HG02981 (cell line): ENCODE measurements around the gene MYRIP.

ENCODE experiments used
- ATAC-seq: cut with Tn5 transposase; IDR thresholded peaks from one replicate; pipeline ENCODE4 v1.9.1; 2021; ENCODE audit warnings: mild to moderate bottlenecking, moderate library complexity; ENCODE audit not compliant: unreplicated experiment

MYRIP gene

DNA sequence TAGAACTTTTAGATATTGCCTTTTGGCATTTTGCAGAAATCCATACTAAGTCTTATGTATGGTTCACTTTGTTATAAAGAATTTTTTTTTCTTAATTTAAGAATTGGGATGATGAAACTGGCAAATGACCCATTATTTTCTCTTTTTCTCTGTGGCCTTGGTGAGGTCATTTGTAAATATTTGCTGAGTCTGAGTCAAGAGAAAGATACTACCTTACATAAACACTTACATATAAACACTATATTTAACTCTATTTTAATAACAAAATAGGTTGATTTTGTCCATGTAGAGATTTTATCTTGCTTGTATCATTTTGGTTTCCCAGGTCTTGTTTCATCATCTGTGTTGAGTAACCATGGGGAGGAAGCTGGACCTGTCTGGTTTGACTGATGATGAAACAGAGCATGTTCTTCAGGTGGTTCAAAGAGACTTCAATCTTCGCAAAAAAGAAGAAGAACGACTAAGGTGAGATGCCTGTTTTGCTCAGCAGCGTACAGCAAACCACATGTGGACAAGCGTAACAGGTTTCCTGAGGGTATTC lies 91.1 kb downstream of the MYRIP start:
- ATAC-seq: no peak

DNA sequence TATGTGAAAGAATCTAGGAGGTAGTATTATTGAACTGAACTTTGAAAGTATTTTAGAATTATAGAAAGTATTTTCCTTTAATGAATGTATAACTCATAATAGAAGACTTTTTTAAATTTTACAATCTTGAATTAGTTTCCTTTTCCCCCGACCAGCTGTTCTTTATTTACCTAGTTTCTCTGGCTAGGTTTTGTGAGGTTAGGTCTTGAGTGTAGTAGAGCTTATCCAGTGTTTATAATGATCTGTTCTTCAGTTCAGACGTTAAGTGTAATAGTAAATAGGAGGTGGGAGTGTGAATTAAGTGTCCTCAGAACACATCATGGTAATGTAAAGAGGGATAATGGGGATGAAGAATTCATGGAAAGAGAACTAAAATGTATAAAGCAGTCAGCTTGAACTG lies 93.8 kb downstream of the MYRIP start:
- no peak for ATAC-seq

DNA sequence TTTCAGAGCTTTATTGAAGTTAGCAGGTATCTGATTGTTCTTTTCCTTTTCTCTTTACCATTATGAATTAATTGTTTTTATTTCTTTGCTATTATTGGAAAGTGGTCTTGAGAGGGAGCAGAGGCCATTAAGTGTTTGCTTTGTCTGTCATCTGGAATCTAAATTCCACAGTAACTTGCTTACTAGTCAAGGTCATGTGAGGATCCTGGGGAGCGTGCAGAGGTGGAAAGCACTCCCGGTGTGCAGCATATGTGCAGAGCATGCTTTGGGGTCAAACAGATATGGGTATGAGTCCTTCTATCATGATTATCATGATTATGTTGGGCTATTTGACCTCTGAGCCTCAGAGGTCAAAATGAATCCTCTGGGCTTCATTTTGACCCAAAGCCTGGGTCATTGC lies 96.4 kb downstream of the MYRIP start:
- ATAC-seq: no peak

DNA sequence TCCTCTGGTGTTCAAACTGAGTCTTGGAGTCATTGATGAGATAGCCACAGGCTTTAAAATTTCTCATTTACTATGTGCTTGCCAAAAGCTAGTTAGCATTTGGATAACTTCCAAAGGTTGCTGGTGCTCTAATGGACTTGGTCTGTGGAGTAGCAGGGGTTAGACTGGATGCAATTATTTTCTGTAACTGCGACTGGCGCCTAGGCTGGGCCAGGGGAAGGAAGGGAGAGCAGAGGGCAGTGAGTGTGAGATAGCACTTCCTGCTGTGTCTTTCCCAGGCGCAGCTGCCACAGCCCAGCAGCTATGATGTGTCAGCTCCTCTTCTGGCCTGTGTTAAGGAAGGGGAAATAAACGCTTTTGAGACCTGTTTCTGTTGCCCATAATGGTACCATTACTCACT lies 98.6 kb downstream of the MYRIP start:
- ATAC-seq: no peak

DNA sequence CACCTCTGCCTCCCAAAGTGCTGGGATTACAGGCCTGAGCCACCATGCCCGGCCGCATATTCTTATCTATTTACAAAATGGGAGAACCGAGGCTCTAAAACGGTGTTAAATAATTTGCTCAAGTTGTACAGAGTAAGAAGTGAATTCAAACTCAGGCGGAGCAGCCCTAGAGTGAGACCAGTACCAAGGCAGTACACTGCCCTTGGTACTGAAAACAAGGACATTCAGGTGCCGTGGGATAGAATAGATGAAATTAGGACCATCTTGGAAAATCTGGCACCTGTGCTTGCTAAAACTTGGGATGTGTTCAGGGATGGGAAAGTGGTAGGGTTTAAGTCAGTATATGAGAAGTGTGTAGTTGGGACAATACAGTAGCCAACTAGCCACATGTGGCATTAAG lies 100.7 kb downstream of the MYRIP start:
- no peak for ATAC-seq

DNA sequence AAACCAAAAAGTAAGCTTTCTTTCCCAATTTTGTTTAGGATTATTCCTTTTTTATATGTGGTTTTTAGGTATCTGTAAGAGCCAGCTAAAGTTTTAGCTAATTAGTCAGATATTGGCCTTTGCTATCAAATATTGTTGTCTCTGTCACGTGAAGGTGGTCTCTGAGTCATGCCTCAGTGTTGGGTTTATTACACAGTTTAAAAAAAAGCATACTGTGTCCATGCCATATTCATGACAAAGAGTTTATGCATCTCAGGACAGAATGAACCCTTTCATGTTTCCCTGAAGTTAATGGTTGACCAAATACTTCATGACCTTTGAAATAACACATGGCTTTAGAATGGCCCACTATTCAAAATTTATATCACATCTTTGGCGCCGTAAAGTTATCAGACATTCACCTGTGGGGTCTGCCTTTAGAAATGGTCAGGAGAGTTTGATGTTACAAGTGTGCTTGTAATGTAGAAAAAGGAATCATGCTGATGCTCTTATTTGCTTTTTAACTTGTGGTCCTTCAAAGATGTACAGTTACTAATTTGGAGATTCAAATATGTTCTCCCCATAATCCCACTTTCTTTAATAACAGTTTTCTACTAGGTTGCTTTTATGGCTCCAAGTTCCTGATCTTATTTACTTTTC lies 101.5 kb downstream of the MYRIP start:
- ATAC-seq: no peak

DNA sequence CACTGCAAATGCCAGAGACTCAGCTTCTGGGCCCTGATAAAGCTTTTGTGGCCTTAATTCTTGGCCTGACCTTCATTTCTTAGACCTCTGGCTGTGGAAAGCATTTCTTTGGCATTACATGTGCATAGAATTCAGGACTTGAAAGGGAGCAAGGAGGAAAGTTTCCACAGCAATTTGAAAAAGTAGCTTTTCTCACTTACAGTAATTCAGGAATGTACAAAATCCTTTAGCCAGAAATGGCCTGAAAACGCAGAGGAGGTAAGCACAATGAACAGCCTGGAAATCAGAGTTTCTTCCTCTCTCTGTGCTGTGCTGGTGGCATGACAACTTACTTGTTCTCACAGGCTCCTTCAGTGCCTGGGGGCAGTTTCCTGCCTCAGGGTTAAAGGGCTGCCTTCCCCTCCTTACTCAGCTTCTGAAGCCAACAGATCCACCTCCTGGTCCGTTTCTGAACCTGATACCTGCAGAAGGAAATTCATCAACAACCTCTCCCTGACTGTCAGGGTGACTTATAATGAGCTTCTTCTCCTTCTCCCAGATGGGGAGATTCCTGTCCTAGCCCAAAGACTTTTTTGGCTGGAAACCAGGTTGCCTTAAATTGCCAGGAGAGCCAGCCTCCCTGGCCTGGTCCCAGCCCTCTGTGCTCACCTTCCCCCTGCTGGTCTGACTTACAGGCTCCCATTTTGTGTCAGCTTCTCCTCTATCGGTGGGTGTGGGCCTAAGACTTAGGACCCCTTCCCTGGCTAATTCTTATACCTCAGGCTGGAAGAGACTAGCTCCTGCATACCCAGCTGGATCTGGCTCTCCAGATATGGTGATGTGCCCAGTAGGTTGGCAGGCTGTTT lies 102.3 kb downstream of the MYRIP start:
- ATAC-seq: no peak

DNA sequence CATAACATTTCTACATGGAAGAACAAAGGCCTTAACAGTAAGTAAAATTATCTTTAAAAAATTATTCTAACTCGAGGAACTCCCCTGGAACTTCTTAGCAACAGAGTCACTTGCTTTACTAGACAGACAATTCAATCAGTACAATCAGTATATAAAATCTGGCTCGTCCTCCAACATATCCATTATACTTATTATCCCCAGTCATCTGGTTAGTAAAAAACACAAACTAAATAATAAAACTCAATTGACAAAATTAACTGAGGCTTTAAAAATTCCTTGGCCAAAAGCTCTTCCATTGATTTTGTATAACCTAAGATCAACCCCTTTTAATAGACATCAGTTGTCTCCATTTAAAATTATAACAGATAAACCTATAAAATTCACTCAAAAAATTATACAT lies 105.6 kb downstream of the MYRIP start:
- ATAC-seq: no peak

DNA sequence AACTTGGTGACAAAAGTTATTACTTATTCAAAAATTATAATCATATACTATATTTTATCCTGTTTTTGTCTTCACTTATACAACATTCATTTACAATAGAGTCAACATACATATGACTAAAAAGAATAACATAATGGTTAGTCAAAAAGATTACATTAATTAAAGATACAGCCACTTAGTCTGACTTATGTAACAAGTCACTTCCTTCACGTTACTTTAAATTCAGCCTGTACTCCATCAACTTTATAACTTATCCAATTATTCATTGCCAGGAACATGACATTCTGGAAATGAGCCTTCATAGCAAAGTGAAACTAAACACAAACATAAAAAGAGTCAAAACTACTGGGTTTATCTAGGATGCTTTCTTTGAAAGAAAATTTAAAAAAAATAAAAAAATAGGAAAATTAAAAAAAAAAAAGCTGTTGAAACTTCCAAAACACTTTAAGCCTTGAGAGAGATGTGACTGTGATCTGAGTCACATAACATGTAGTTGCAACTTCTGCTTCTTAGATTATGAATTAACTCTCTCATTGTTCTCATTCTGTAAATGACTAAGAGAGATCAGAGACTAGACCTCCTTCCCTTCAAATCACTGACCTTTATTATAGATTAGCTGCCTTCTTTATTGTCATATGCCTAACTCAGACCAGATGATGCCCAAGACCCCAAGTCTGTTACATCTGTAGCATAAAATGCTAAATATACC lies 107.8 kb downstream of the MYRIP start:
- ATAC-seq: peak; percentile 92

DNA sequence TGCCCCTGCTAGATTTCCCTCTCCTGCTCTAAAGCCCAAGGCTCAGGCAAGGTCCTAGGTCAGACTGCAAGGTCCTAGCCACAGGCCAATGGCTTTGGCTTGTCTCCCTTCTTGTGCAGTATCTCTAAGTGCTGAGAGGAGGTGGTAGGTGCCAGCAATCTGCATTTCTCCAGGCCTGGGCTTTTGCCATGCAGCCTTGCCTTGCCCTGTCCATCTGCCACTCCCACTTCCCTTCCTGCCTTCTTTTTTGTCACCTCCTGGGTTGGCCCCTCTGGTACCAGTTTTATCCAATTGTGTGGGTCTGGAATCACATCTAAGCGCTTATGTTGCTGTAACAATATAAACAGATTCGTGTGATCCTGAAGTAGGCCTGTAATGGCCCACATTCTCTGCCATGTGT lies 109.9 kb downstream of the MYRIP start:
- no peak for ATAC-seq

DNA sequence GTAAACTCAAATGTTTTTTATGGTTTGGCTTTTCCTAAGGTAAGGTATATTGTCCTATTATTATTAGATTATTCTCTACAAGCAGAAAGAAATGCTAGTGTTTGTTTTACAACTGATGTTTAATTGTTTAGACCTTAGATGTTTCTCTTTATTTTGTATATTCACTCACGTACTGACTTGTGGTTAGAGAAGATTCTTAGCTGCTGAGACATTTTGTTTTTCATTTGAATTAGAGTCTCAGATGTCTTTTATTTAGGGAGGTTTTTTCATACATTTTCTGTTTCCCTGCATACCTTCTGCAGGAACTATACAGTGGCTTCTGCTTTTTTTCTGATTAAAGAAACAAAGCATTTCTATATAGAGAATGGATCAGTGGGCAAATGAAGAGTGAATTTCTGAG lies 110.9 kb downstream of the MYRIP start:
- ATAC-seq: no peak

DNA sequence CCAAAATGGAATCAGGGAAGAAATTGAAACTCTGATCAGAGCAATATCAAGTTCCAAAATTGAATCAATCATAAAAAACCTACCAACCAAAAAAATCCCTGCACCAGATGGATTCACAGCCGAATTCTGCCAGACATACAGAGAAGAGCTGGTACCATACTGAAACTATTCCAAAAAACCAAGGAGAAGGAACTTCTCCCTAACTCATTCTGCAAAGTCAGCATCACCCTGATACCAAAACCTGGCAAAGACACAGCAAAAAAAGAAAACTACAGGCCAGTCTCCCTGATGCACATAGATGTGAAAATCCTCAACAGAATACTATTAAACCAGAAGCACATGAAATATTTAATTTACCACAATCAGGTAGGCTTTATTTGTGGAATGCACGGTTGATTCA lies 118.1 kb downstream of the MYRIP start:
- no peak for ATAC-seq

DNA sequence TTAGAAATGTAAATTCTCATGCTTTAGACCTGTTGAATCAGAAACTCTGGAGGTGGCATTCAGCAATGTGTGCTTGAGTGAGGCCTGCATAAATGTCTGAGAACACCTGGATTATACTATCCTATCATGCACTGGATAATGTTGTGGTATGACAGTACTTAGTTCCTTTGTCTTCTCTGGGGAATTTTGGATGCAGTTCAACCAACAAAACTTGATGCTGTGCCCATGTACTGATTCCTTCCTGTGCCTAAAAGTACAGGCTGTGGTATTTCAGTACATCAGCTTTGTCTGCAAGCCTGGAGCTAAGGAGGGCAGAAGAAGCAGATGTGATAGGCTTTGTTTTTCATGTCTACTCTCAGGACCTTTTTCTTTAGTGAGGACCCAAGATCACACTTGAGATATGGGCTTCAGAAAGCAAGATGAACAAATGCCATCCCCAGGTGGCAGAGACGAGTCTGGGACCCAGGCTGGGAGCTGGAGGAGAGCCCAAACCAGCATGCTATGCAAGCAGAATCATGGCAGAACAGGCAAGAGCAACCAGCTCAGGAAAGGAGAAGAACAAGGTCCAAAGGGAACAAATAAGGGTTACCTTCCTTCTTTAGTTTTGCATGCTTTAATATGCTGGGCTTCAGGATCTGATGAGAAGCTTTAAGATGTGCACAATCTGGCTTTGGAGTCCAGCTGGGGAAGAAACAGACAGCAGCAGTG lies 124.7 kb downstream of the MYRIP start:
- no peak for ATAC-seq

DNA sequence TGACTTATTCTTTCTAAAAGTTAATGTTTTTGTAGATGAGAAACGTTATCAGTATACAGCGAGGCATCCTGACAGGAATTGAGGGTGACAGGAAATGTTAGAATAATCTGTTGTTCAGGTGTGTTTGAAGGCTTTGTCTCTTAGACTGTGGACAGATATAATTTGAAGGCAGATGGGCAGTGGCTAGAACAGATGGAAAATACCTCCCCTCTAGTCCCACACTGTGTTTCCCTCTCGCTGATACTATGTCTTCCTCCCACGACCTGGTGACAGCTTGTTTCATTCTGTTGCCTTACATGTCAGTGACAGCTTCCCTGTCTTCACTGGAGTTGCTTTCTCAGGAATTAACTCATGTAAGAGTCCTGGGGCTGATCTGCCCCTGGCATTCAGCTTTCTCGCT lies 125.3 kb downstream of the MYRIP start:
- no peak for ATAC-seq

DNA sequence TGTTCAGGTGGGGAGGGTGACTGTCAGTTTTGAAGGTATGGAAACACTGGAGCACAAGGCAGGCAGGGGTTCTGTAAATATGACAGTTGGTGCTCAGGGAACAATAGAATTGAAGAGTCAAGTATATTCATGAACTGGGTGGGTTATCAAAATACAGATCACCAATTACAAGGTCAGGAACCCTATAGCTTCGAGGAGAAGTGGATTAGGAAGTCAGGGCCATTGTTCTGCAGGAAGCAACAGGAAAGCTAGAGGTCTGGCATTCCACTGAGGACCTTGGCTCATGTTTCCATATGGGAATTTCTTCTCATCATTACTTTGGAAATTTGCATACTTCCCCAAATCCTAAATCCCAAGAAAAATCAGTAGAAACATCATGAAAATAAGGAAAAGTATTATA lies 125.9 kb downstream of the MYRIP start:
- no peak for ATAC-seq

DNA sequence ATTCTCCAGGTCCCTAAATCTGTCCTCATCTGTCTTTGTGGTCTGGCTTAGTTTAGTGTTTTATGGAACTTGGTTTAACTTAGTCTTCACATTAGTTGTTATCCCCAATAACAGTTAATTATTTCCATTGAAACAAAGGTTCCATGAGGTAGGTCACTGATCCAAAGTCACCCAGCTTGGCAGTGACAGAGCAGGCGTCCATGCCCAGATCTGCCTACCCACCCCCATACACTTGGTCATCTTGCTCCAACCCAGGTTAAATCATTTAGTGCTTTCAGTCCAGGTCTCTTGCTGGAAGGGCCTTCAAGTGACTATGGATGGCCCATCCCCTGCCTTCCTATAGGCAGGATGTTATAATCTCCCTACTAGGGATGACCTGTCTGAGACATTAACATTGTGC lies 127.4 kb downstream of the MYRIP start:
- no peak for ATAC-seq

DNA sequence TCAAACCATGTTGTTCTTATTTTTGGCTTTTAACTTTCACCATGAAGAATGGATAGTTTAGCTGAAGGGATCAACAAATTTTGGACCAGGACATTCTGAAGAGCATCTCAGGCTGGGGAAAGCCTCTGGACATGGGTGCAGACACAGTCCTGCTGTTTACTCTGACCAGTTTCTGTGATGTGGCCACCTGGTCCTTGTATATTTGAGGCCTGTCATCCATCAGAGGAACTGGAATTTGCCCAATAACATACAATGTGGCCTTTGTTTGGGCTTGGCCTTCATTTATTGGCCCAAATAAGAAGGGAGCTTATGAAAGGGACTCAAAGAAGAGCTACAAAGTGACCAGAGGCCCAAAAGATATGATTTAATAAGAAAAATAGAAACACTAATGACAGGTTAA lies 127.9 kb downstream of the MYRIP start:
- no peak for ATAC-seq

DNA sequence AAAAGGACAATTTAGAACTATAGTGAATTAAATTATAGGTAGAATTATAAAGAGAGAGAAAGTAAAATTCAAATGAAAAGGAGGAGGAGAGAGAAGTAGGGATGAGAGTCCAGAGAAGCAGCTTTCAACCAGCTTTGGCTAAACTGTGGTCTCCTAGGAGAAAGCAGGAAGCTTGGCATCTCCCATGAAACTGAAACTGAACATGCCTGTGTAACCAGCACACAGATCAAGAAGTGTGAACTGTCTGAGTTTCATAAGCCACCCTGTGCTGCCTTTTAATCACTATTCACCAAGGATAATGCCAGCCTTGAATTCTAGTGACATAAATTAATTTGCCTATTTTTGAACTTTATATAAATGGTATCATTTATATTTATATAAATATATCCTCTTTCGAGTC lies 128.5 kb downstream of the MYRIP start:
- peak; percentile 75 for ATAC-seq

DNA sequence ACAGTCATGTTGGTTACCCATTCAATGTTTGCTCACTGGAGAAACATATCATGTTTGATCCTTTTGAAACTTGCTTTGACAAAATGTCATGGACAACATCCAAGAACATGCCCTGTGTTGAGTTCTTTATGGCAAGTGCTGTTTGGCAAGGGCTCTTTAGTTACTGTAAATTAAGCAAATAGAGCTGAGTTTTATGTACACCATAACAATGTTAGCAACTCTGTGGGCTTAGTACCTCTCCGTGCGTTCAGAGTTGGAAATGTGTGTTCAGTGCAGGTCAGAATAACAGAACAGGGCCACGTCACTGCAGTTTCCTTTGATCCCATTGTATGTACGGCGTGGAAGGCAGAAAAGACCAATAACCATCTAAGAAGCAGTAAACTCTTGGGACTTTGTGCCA lies 132.5 kb downstream of the MYRIP start:
- no peak for ATAC-seq

DNA sequence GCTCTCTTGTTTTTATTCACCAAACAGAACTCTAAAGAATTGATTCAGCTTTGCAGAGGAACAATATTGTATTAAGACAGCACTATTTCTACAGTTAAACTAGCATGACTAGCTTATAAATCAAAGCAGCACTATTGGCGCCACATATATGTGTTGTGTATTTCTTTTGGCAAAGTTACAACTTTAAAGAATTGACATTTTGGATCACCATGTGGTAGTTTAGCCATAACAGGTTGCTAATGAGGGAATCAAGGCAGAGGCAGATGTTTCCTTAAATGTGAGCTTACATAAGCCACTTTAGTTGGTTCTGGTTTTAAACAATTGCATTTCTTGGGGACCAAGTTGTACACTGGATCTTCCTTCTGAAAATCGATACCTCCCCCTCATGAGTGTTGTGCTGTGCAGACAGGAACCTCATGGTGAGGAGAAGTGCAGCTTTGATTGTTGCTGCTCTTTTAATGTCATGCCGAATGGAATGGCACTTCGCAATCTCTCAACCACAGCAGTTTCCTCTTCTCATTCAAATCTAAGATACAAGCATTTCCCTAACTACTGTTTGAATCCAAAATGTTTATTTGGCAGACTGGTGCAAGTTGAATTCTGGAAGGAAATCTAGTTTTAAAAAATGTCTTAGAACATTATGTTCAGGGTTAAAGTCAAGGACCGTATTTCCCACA lies 151.2 kb downstream of the MYRIP start:
- no peak for ATAC-seq

DNA sequence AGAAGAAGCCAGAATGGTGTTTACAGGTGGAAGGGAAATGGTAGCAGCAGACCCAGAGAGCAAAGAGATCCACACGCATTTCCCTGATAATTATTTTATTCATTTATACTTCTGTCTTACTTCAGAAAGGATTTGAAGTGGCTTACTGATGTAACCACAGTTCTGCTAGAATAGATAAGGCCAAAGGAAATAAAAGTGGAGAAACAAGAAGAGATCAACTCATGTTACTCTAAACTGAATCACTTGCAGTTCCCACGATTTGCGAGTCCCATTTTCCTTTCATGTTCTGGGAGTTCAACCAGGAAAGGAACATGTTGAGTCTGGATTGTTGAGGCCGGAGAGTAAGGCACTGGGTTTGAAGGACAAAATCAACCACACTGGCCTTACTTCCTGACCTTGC lies 151.8 kb downstream of the MYRIP start:
- ATAC-seq: no peak
